PC-9 (cell line): Measurements from ENCODE around the gene GJA10. TPM values are rescaled to one million over a fixed set of nuclear protein-coding genes. Genes with fewer than 3 reads are reported as not detected.
A peak's percentile ranks its signal among the peaks of the same experiment; 100 is the strongest.

Experiments
- BruUV-seq: library from RNA; stranded (reverse); fragments of 400-500 nt; replicated peaks from 2 replicates; lab custom pipeline; 2021; lab: Mats Ljungman, UMichigan
- CTCF ChIA-PET: fragments of 300-600 bp; sonication (Branson Sonifier 250); formaldehyde crosslinking; loops from one replicate; lab custom pipeline; 2022; ENCODE audit warnings: antibody characterized with exemption; lab: Charles Lee
- POLR2A ChIA-PET: fragments of 300-600 bp; sonication (Branson Sonifier 250); formaldehyde crosslinking; loops from one replicate; lab custom pipeline; 2022; ENCODE audit warnings: antibody characterized with exemption; ENCODE audit not compliant: unreplicated experiment; lab: Charles Lee
- DNase-seq, 2 experiments: peaks; one replicate each; pipeline versions ENCODE4 v3.0.0 to v3.0.0-alpha.2; 2015 to 2022; ENCODE audit warnings: mixed read lengths in 1 of 2
- H2AFZ ChIP-seq: fragments of 200-600 bp; sonication (generic); 2 replicates; pipeline ENCODE4 v1.8.1; 2017; ENCODE audit warnings: antibody characterized with exemption
- H3F3A ChIP-seq: fragments of 200-600 bp; sonication (generic); 2 replicates; pipeline ENCODE4 v1.8.1; 2017; ENCODE audit warnings: antibody characterized with exemption, mild to moderate bottlenecking, low read depth; ENCODE audit not compliant: insufficient read depth
- H3K27ac ChIP-seq: fragments of 200-600 bp; sonication (generic); 2 replicates; pipeline ENCODE4 v1.6.1; 2016; ENCODE audit warnings: mixed run types
- H3K27me3 ChIP-seq: fragments of 200-600 bp; sonication (generic); 2 replicates; pipeline ENCODE4 v1.6.1; 2016; ENCODE audit warnings: low read depth, mixed run types; ENCODE audit not compliant: insufficient read depth
- H3K36me3 ChIP-seq: fragments of 200-600 bp; sonication (generic); 2 replicates; pipeline ENCODE4 v1.6.1; 2016; ENCODE audit warnings: low read depth, mixed run types
- H3K4me1 ChIP-seq: fragments of 200-600 bp; sonication (generic); replicated peaks from 2 replicates; pipeline ENCODE4 v1.6.1; 2016; ENCODE audit warnings: mixed run types; ENCODE audit not compliant: insufficient read depth
- H3K4me2 ChIP-seq: fragments of 200-600 bp; sonication (generic); 2 replicates; pipeline ENCODE4 v1.6.1; 2017; ENCODE audit warnings: mixed run types
- H3K4me3 ChIP-seq: fragments of 200-600 bp; sonication (generic); 2 replicates; pipeline ENCODE4 v1.6.1; 2016; ENCODE audit warnings: mixed run types
- H3K79me2 ChIP-seq: fragments of 200-600 bp; sonication (generic); 2 replicates; pipeline ENCODE4 v1.6.1; 2017; ENCODE audit warnings: low read depth, mixed run types
- H3K9me2 ChIP-seq: fragments of 200-600 bp; sonication (generic); 2 replicates; pipeline ENCODE4 v1.8.1; 2017; ENCODE audit warnings: mild to moderate bottlenecking; ENCODE audit not compliant: insufficient read depth
- H3K9me3 ChIP-seq: fragments of 200-600 bp; sonication (generic); 2 replicates; pipeline ENCODE4 v1.8.1; 2016; ENCODE audit warnings: low read depth; ENCODE audit not compliant: insufficient read depth
- H4K20me1 ChIP-seq: fragments of 200-600 bp; sonication (generic); 2 replicates; pipeline ENCODE4 v1.8.1; 2017; ENCODE audit not compliant: insufficient read depth
- EZH2 ChIP-seq: fragments of 200-600 bp; sonication (generic); IDR thresholded peaks from 2 replicates; pipeline ENCODE4 v1.8.0; 2017; ENCODE audit warnings: antibody characterized with exemption, low read depth
- intact Hi-C: fragments of 100-400 bp; cut with micrococcal nuclease; formaldehyde crosslinking; loops from one replicate; pipeline ENCODE4 v1.10.0; 2022; ENCODE audit not compliant: unreplicated experiment
- total RNA-seq: library from RNA; stranded (reverse); gene quantifications from 2 replicates; pipeline ENCODE4 v1.2.3, GENCODE V29; 2021
- TF ChIP-seq, protein P1 (sequence below): fragments of 200-600 bp; sonication (generic); conservative IDR thresholded peaks from 2 replicates; pipeline ENCODE4 v1.6.1; 2017; ENCODE audit warnings: mixed run types, antibody characterized with exemption, mild to moderate bottlenecking, moderate library complexity

The GJA10 gene
- total RNA-seq, 1 experiment from 2014 or later = not detected

DNA sequence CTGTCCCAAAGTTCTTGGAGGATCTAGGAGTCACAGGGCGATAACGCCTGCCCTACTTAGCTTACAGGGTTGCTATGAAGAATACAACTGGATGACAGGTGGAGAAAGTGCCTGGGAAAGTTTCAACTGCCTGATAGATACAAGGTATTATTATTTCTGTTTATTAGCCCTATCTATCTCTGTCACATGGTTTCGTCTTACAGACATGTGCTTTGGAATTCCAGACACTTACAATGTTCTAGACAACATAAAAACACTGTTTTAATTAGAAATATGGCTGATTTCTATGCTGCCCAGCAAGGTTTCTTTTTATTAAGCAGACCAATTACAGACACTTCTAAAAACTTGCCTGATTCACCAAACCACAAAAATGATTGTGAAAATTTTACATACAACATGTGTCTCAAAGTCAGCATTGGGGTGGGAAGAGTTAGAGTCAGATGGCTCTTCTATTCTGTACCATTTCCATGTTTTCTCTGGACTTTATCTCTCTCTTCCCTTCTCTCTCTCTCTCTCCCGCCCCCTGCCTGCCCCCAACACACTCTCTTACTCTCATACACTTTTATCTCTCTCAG is 50.0 kb downstream of the GJA10 start:
- H3K9me3 ChIP-seq = no peaks in the 10 kb centered on the region
- intact Hi-C loops = loop anchor here (10.0 kb wide), 1 partner anchor 451 kb away; no protein-coding TSS in a partner anchor
- POLR2A ChIA-PET = no interaction called here

GRCh38 chr6:89944826-89945407 is 50.6 kb downstream of the GJA10 start:
- no peaks in the 10 kb centered on the region for H3K9me3 ChIP-seq
- no peaks in the 10 kb centered on the region for H3K36me3 ChIP-seq
- no peak for DNase-seq
- no peaks in the 10 kb centered on the region for H3K27me3 ChIP-seq
- H3K4me3 ChIP-seq = no peak overlapping the region
- no TSS peak for BruUV-seq
- no peak for TF ChIP-seq EZH2
- TF ChIP-seq, protein P1, sequence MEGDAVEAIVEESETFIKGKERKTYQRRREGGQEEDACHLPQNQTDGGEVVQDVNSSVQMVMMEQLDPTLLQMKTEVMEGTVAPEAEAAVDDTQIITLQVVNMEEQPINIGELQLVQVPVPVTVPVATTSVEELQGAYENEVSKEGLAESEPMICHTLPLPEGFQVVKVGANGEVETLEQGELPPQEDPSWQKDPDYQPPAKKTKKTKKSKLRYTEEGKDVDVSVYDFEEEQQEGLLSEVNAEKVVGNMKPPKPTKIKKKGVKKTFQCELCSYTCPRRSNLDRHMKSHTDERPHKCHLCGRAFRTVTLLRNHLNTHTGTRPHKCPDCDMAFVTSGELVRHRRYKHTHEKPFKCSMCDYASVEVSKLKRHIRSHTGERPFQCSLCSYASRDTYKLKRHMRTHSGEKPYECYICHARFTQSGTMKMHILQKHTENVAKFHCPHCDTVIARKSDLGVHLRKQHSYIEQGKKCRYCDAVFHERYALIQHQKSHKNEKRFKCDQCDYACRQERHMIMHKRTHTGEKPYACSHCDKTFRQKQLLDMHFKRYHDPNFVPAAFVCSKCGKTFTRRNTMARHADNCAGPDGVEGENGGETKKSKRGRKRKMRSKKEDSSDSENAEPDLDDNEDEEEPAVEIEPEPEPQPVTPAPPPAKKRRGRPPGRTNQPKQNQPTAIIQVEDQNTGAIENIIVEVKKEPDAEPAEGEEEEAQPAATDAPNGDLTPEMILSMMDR = peak; percentile 59; the same call in 1 of the 2 replicates
- ChIA-PET CTCF (no interaction called here), POLR2A (no interaction called here)
- H3K4me1 ChIP-seq = no peaks in the 10 kb centered on the region
- H3K4me2 ChIP-seq = no peak overlapping the region
- intact Hi-C loops = loop anchor here (10.0 kb wide), 1 partner anchor 450 kb away; no protein-coding TSS in a partner anchor
- no peaks in the 10 kb centered on the region for H3K9me2 ChIP-seq
- no peak overlapping the region for H3K27ac ChIP-seq
- H4K20me1 ChIP-seq = no peaks in the 10 kb centered on the region
- no peak overlapping the region for H2AFZ ChIP-seq
- no peaks in the 10 kb centered on the region for H3F3A ChIP-seq
- H3K79me2 ChIP-seq = no peaks in the 10 kb centered on the region

More for the DNA sequence above, 50.0 kb downstream of the GJA10 start:
- Histone ChIP-seq H3K4me3 (no peak overlapping the region), H3K27me3 (no peaks in the 10 kb centered on the region), H3K36me3 (no peaks in the 10 kb centered on the region), H3K27ac (no peak overlapping the region), H3K79me2 (no peaks in the 10 kb centered on the region), H2AFZ (no peak overlapping the region), H3K4me1 (no peaks in the 10 kb centered on the region), H4K20me1 (no peaks in the 10 kb centered on the region), H3K4me2 (no peak overlapping the region), H3K9me2 (no peaks in the 10 kb centered on the region), H3F3A (no peaks in the 10 kb centered on the region)
- TF ChIP-seq, protein P1 = no peak
- TF ChIP-seq EZH2 = no peak
- no peak for DNase-seq
- no TSS peak for BruUV-seq
- CTCF ChIA-PET = no interaction called here

Other genes starting within 250 kb of the GJA10 start
- 38.1 and 38.6 TPM in 2 replicates for gene MDN1, start 74.7 kb upstream of the GJA10 start, total RNA-seq
- 14.7 and 17.4 TPM in 2 replicates for gene CASP8AP2, start 64.6 kb upstream of the GJA10 start, total RNA-seq